ENCODE measurements around the gene PRDM16. TPM values are rescaled to one million over a fixed set of nuclear protein-coding genes. Genes with fewer than 3 reads are reported as not detected.

The PRDM16 gene
- total RNA-seq, 1 donor from 2014 or later: 18.3 TPM

DNA sequence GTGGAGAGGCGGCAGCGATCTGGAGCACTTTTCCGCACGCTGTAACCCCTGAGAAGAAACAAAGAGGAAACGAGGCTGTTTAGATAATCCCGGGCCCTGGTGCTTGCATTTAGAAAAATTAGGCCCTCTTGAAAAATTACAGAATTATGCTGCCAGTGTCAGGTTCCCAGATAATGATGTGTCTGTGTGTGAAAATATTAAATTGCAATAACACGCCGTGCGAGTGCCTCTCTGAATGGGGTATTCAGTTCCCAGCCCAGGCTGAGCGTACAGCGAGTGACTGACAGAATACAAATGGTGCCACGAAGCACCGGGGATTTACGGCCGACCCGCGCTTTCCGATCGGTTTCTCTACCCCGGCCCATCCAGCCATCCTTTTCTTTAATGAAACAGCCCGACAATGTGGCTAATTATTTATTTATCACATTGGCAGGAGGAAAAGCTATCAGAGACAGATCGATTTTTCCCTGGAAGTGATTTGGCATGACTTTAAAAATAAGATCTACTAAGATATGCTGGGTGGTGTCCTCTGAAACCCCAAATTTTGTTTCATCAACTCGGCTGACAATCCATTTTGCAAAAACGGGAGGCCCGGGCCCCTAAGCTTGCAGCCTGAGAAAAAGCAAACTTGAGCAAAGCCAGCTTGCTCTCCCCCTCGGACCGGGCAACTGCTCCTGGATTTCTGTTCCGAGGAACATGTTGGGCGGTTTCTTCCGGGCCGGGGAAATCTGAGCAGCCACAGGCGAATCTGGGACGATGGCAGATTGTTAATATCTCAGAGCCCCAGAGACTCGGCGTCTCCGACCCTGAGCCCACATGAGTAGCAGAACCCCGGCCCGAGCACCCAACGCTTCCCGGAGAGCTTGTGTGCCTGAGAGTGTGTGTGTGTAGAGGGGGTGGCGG lies 11.3 kb downstream of the PRDM16 start:
- peak overlapping the region; percentile 32 for H3K27ac Mint-ChIP-seq (ENCODE audit: unreplicated experiment)

DNA sequence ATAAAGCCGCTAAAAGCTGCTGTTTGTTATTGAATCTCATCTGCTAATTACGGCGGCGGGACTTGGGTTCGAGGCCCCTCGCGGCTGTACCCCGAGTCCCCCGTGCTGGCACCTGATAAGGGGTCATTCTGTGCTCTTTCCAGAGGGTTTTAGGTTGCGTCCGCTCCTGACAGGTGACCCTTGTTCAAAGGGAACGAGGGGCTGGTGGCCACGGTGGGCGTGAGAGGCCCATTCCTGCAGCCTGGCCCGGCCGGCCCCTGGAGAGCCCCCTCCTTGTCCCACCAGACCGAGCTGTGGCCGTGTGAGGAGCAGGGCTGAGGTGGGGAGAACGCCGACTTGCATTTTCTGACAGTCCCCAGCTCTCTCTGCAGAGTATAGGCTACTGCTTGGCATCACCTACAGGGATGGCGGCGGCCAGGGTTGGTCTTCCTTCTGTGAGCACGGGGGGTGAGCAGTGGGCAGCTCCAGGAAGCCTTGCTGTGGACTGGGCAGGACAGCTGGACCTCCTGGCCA lies 12.2 kb downstream of the PRDM16 start:
- Mint-ChIP-seq H3K27me3 (ENCODE audit: low read depth) (no peaks in the 10 kb centered on the region), H3K36me3 (ENCODE audit: low read depth) (no peaks in the 10 kb centered on the region), H3K4me3 (ENCODE audit: unreplicated experiment) (no peak overlapping the region), H3K9me3 (ENCODE audit: low read depth) (no peaks in the 10 kb centered on the region), H3K27ac (ENCODE audit: unreplicated experiment) (no peak overlapping the region), H3K4me1 (ENCODE audit: low read depth) (peaks cover 2% of the 10 kb centered on the region)
- no peak for DNase-seq (ENCODE audit: low spot score)
- TF ChIP-seq, protein P1, sequence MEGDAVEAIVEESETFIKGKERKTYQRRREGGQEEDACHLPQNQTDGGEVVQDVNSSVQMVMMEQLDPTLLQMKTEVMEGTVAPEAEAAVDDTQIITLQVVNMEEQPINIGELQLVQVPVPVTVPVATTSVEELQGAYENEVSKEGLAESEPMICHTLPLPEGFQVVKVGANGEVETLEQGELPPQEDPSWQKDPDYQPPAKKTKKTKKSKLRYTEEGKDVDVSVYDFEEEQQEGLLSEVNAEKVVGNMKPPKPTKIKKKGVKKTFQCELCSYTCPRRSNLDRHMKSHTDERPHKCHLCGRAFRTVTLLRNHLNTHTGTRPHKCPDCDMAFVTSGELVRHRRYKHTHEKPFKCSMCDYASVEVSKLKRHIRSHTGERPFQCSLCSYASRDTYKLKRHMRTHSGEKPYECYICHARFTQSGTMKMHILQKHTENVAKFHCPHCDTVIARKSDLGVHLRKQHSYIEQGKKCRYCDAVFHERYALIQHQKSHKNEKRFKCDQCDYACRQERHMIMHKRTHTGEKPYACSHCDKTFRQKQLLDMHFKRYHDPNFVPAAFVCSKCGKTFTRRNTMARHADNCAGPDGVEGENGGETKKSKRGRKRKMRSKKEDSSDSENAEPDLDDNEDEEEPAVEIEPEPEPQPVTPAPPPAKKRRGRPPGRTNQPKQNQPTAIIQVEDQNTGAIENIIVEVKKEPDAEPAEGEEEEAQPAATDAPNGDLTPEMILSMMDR (IDR thresholded peaks at IDR 0.05): no peak

More for the DNA sequence above, 11.3 kb downstream of the PRDM16 start:
- H3K4me3 Mint-ChIP-seq (ENCODE audit: unreplicated experiment): no peak overlapping the region
- H3K27me3 Mint-ChIP-seq (ENCODE audit: low read depth): no peaks in the 10 kb centered on the region
- H3K4me1 Mint-ChIP-seq (ENCODE audit: low read depth): peaks cover 2% of the 10 kb centered on the region
- no peaks in the 10 kb centered on the region for H3K9me3 Mint-ChIP-seq (ENCODE audit: low read depth)
- DNase-seq (ENCODE audit: low spot score): no peak
- TF ChIP-seq, protein P1 (IDR thresholded peaks at IDR 0.05): no peak
- no peaks in the 10 kb centered on the region for H3K36me3 Mint-ChIP-seq (ENCODE audit: low read depth)

DNA sequence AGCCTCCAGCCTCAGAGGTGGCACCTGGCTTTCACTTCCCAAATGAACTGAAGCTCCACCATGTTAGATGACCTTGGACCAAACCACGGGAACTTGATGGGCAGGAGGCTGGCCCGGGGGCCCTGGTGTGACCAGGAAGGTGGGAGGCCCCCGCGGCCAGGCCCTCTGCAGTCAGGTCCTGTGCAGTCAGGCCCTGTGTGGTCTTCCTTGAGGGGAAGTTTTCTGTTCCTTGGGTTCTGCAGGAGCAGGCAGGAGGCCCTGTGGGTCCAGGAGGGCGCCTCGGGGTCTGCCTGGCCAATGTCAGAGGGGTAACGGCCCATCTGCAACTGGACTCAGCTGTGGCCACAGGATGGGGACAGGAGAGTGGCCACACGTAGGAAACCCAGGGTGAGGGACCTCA lies 13.0 kb downstream of the PRDM16 start:
- H3K27me3 Mint-ChIP-seq (ENCODE audit: low read depth): no peaks in the 10 kb centered on the region
- no peaks in the 10 kb centered on the region for H3K36me3 Mint-ChIP-seq (ENCODE audit: low read depth)

DNA sequence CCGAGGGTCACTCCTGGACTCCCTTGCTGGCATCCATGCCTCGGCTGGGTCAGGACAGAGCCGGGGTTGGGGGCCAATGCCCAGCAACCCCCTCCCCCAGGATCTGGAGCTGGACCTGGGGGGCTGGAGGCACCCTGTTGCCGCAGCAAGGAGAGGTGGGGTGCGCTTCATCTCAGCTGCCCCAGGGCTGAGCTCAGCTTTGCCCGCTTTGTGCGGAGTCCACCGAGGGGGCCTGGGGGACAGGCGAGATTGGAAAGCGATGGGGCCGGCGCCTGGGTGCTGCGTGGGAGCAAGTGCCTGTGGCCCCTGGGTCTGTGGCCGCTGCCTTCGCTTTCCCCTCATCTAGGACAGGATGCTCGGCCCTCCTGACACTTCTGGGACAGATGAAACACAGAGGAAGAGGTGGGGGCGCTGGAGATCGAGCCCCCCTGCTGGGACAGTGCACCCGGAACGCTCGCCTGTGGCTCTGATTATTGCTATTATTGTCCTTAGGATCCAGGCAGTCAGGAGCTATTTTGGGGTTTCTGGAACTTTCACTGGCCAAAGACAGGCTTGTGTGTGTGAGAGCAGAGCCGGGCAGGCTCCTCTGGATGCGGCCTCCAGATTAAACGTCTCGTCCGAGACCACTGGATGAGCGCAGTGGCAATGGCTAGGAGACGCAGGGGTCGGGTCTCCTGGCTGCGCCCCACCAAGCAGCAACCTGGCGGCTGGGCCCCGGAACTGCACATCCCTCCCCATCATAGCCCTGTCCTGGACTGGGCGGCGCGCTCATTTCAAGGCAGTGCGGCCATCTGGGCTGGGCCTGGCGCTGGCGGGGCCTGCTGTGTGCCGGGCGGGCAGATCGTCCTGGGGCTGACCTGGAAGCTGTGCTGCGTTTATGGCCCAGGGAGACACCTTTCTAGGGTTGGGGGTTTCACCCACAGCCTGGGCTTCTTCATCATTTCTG lies 13.8 kb downstream of the PRDM16 start:
- no peak overlapping the region for H3K27ac Mint-ChIP-seq (ENCODE audit: unreplicated experiment)
- peaks cover 5% of the 10 kb centered on the region for H3K4me1 Mint-ChIP-seq (ENCODE audit: low read depth)
- DNase-seq (ENCODE audit: low spot score): no peak
- no peaks in the 10 kb centered on the region for H3K27me3 Mint-ChIP-seq (ENCODE audit: low read depth)
- H3K36me3 Mint-ChIP-seq (ENCODE audit: low read depth): no peaks in the 10 kb centered on the region
- no peaks in the 10 kb centered on the region for H3K9me3 Mint-ChIP-seq (ENCODE audit: low read depth)
- H3K4me3 Mint-ChIP-seq (ENCODE audit: unreplicated experiment): no peak overlapping the region
- TF ChIP-seq, protein P1 (IDR thresholded peaks at IDR 0.05): no peak

More for the DNA sequence above, 13.0 kb downstream of the PRDM16 start:
- Mint-ChIP-seq H3K27ac (ENCODE audit: unreplicated experiment) (no peak overlapping the region), H3K9me3 (ENCODE audit: low read depth) (no peaks in the 10 kb centered on the region), H3K4me3 (ENCODE audit: unreplicated experiment) (no peak overlapping the region), H3K4me1 (ENCODE audit: low read depth) (peaks cover 2% of the 10 kb centered on the region)
- no peak for DNase-seq (ENCODE audit: low spot score)
- TF ChIP-seq, protein P1 (IDR thresholded peaks at IDR 0.05): no peak

DNA sequence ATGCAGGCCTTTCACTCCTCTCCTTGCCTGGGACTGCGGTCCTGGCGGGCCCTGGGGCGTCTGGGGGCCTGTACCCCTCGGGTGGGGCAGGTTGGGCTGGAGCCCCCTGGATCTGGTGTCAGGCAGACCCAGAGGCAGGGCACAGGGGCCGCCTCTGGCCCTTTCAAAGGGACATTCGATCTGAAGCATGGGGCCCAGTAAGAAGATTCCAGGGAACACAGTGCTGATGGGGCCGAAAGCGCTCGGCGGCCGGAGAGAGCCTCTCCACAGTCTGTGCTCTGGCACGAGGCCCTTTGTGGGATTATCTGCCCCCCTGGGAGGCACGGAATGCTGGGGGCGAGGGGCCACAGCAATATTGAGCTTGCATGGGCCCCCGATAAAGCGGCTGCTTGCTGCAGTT lies 15.2 kb downstream of the PRDM16 start:
- Mint-ChIP-seq H3K9me3 (ENCODE audit: low read depth) (no peaks in the 10 kb centered on the region), H3K4me3 (ENCODE audit: unreplicated experiment) (no peak overlapping the region), H3K36me3 (ENCODE audit: low read depth) (no peaks in the 10 kb centered on the region), H3K4me1 (ENCODE audit: low read depth) (peaks cover 4% of the 10 kb centered on the region), H3K27me3 (ENCODE audit: low read depth) (no peaks in the 10 kb centered on the region), H3K27ac (ENCODE audit: unreplicated experiment) (no peak overlapping the region)
- DNase-seq (ENCODE audit: low spot score): no peak
- TF ChIP-seq, protein P1 (IDR thresholded peaks at IDR 0.05): no peak
